Measurements from ENCODE around the gene PNKD. TPM values are rescaled to one million over a fixed set of nuclear protein-coding genes. Genes with fewer than 3 reads are reported as not detected.
A peak's percentile ranks its signal among the peaks of the same experiment; 100 is the strongest.

PNKD gene
- total and polyA plus RNA-seq, 2 of the 8 experiments (the other 6 are each of a cell fraction or from before 2014, with no cell fraction given): 43.9 to 65.4 TPM

DNA sequence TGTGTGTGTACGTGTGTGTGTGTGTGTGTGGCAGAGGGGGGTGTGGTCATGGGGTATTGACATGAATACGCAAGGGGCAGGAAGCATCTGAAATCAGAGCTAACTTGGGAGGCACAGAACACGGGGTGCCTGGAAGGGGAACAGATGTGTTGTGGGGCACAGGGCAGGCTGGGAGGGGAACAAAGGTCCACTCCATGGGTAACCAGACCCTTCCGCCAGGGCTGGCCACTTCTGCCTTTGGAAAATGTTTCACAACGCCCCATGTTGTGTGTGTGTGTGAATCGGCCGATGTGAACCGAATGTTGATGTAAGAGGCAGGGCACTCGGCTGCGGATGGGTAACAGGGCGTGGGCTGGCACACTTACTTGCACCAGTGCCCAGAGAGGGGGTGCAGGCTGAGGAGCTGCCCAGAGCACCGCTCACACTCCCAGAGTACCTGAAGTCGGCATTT is 111.6 kb downstream of the PNKD start, which contains the start of gene SLC11A1:
SLC11A1 (plus strand) TSS at position 358 of the 451 bp plus-strand sequence. CDS start 96 bp downstream, outside the sequence.
- CTCF ChIA-PET (ENCODE audit: partially characterized antibody): interaction anchor here (0.7 to 1.4 kb wide), 3 partner anchors 8 to 251 kb away, joined by 3 to 8 read pairs (median 3); no protein-coding TSS in a partner anchor
- H3K4me3 ChIP-seq (ENCODE audit: extremely low read depth in 1 of 4, insufficient read depth in 2 of 4, low read depth in 3 of 4, low read length in 4 of 4): no peak within 1 kb of the TSS
- 0 out of 2 replicates have a peak within 1 kb of the TSS, but pooled peaks have one; percentile 18 for H2AFZ ChIP-seq (ENCODE audit: low read length)
- FAIRE-seq: no peak
- H2AK5ac ChIP-seq (ENCODE audit: low read depth, low read length): no peak within 1 kb of the TSS
- no peaks in the 10 kb centered on the region for H3K79me1 ChIP-seq (ENCODE audit: low read depth, low read length)
- 87% methylated on average over 13 of the region's 13 CpGs; no CpG with 5 or more reads in 1 of the 2 experiments for WGBS, 2 experiments (ENCODE audit: extremely low coverage in 1 of 2, insufficient coverage in 1 of 2, insufficient read length in 1 of 2, insufficient replicate concordance in 2 of 2, low coverage in 1 of 2, low lambda C conversion rate in 2 of 2, missing lambda C conversion rate in 1 of 2)
- H3K4me2 ChIP-seq (ENCODE audit: insufficient read depth in 1 of 2, low read depth in 2 of 2, low read length in 2 of 2): no peak within 1 kb of the TSS
- no peak within 1 kb of the TSS for H4K91ac ChIP-seq (replicated peaks; ENCODE audit: insufficient read length, low read length)
- no peaks in the 10 kb centered on the region for H3K79me2 ChIP-seq (ENCODE audit: control insufficient read depth in 1 of 2, insufficient read depth in 2 of 2, low read length in 2 of 2)
- no peaks in the 10 kb centered on the region for H4K20me1 ChIP-seq (replicated peaks in 1 of 2; ENCODE audit: control insufficient read depth in 1 of 2, insufficient read depth in 2 of 2, low read length in 2 of 2)
- POLR2A ChIA-PET (ENCODE audit: partially characterized antibody): interaction anchor here (1.1 kb wide), 1 partner anchor 12 kb away, joined by 4 read pairs; no protein-coding TSS in a partner anchor
- H3K9me3 ChIP-seq (ENCODE audit: insufficient read depth in 2 of 2, low read depth in 1 of 2, low read length in 1 of 2): no peaks in the 10 kb centered on the region
- no peak within 1 kb of the TSS for H3K23ac ChIP-seq (ENCODE audit: insufficient read length)
- TF ChIP-seq RXRA (IDR thresholded peaks at IDR 0.05; ENCODE audit: insufficient read depth, low read depth, low read length): no peak
- no peak for TF ChIP-seq TEAD4 (IDR thresholded peaks at IDR 0.05; ENCODE audit: low read depth, low read length)
- no peak for TF ChIP-seq RBBP5 (IDR thresholded peaks at IDR 0.05; ENCODE audit: borderline replicate concordance, low read depth, low read length)
- TF ChIP-seq BRCA1 (IDR thresholded peaks at IDR 0.05; ENCODE audit: low read depth, low read length): no peak
- TF ChIP-seq RFX5 (IDR thresholded peaks at IDR 0.05; ENCODE audit: borderline replicate concordance, low read depth, low read length): no peak
- no peak for TF ChIP-seq TBP (IDR thresholded peaks at IDR 0.05; ENCODE audit: low read depth, low read length)
- TF ChIP-seq CTBP2 (IDR thresholded peaks at IDR 0.05; ENCODE audit: borderline replicate concordance, insufficient read depth, insufficient read length, low read length): no peak
- TF ChIP-seq CBX8 (IDR thresholded peaks at IDR 0.05; ENCODE audit: borderline replicate concordance, low read depth, low read length): no peak
- no peak for TF ChIP-seq SP4 (IDR thresholded peaks at IDR 0.05; ENCODE audit: low read length)
- no peak for TF ChIP-seq HDAC2 (IDR thresholded peaks at IDR 0.05; ENCODE audit: borderline replicate concordance in 1 of 2, low read depth in 2 of 2, low read length in 2 of 2)
- DNase-seq (ENCODE audit: low read depth in 1 of 2, low spot score in 2 of 2): no peak
- no peak within 1 kb of the TSS for H2BK12ac ChIP-seq (ENCODE audit: low read depth, low read length)
- peaks cover 1% of the 10 kb centered on the region; the same call in 1 of the 2 replicates for H3K23me2 ChIP-seq (ENCODE audit: low read depth, low read length)
- no peak within 1 kb of the TSS for H2BK15ac ChIP-seq (ENCODE audit: low read length)
- no peak within 1 kb of the TSS for H3K27ac ChIP-seq (ENCODE audit: low read depth, low read length)
- no peak within 1 kb of the TSS for H2BK5ac ChIP-seq (ENCODE audit: low read depth, low read length)
- no peak within 1 kb of the TSS for H2BK20ac ChIP-seq (ENCODE audit: low read length)
- H2BK120ac ChIP-seq (replicated peaks; ENCODE audit: low read depth, low read length): no peak within 1 kb of the TSS
- H4K8ac ChIP-seq (ENCODE audit: extremely low read depth, insufficient read depth, low read length): no peak within 1 kb of the TSS
- no peak within 1 kb of the TSS for H3K4ac ChIP-seq (replicated peaks; ENCODE audit: insufficient read length, low read depth, low read length)
- no peak within 1 kb of the TSS for H3K14ac ChIP-seq (ENCODE audit: insufficient read length)
- H3K27me3 ChIP-seq (replicated peaks in 1 of 4; ENCODE audit: control insufficient read depth in 3 of 4, extremely low read depth in 1 of 4, insufficient read depth in 3 of 4, low read length in 3 of 4): peaks cover 0 to 10% (median 7%) of the 10 kb centered on the region in 4 experiments; a peak in 5 of 7 replicates
- H3K9ac ChIP-seq (replicated peaks in 1 of 4; ENCODE audit: extremely low read depth in 1 of 4, low read depth in 3 of 4, low read length in 3 of 4): no peak within 1 kb of the TSS
- H3K36me3 ChIP-seq (ENCODE audit: control insufficient read depth in 2 of 4, insufficient read depth in 4 of 4, low read length in 3 of 4): no peaks in the 10 kb centered on the region
- H4K5ac ChIP-seq (ENCODE audit: insufficient read length, low read depth, low read length): no peak within 1 kb of the TSS
- no peak within 1 kb of the TSS for H3K18ac ChIP-seq (ENCODE audit: extremely low read depth, low read length)
- H3K4me1 ChIP-seq (replicated peaks in 1 of 4; ENCODE audit: control insufficient read depth in 3 of 4, insufficient read depth in 4 of 4, low read length in 3 of 4): peaks cover 0 to 2% (median under 1%) of the 10 kb centered on the region in 4 experiments; a peak in 4 of 7 replicates
- no peak within 1 kb of the TSS for H3K56ac ChIP-seq (replicated peaks; ENCODE audit: insufficient read length, low read depth, low read length)
